HG03469 (cell line): ENCODE measurements around the gene ITGA3.

Experiments used
- ATAC-seq: cut with Tn5 transposase; IDR thresholded peaks from one replicate; pipeline ENCODE4 v1.9.1; 2021; ENCODE audit warnings: mild to moderate bottlenecking, moderate library complexity, moderate number of reproducible peaks; ENCODE audit not compliant: unreplicated experiment

Gene ITGA3

GRCh38 chr17:50123649-50124349 is 67.9 kb downstream of the ITGA3 start:
- ATAC-seq, result no peak

- no peak for ATAC-seq
Measured at GRCh38 chr17:50125420-50125997, 69.6 kb downstream of the ITGA3 start.

DNA sequence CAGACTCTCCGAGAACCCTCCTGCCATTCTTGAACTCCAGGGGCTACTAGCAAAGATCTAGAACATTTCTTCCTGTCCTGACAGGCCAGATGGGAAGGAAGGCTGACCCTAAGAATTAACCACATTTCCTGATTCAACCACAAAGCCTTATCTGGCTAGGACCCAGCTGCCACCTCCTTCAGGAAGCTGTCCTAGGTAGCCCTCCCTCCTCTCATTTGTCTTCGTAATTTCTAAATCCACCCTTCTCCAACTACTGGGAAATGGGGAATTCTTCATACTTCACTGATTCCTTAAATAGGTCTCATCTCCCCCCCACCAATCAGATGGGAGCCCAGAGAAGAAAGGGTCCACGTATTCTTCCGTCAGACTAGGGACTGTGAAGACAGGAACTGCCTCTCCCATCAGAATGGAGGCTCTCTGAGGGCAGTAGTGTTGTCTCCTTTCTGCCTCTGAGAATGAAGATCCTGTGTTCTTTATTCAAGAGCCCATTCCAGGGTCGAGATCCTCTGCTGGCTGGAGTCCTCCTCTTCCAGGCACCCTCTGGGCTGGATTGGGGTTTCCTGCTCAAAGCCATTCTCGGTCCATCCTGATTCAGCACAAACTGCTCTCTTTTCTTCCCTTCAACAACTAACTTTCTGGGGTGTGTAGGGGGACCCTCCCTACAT is 71.9 kb downstream of the ITGA3 start:
- no peak for ATAC-seq

DNA sequence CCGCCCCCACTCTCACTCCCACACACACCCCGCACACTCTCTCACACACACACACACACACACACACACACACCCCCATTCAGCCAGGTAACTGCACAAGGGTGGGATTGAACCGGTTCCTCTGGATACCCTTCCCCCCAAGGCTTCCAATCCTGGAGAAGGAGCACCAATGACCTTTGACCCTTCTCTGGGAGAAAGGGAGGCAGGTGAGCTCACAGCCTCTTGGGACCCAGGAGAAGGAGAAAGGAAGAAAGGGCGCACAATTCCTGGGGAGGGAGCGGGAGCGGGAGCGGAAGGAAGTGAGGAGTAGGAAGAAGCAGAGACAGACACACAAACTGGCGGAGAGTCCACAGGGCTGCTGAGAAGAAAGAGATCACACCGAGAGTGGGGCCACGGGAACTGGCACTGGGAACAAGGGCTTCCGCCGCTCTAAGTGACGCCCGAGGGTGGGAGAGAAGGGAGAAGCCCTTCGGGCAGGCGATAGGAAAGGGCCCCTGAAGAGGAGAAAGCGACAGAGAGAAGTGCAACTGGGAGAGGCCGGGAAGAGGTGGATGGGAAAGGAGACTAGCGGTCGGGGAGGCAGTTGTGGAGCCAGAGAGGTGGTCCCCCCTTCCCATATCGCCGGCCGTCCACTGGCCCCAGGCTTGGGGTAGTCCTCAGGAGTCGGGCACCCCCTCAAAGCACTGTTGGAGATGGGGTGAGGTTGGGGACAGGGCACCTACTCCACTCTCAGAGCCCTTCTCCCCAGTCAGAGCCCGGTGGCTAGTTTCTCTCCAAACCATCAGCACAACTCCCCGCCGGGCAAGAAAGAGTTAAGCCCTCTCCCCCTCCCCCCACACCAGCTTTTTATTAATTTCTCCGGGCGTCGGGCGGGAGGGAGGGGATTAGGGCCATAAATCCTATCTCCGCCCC is 72.8 kb downstream of the ITGA3 start:
- no peak for ATAC-seq

- no peak for ATAC-seq
Measured at GRCh38 chr17:50129353-50129727, 73.4 kb downstream of the ITGA3 start.

GRCh38 chr17:50129728-50130558 is 74.0 kb downstream of the ITGA3 start, which contains the start of gene SAMD14:
TSS of gene SAMD14 (minus strand) at chr17:50130160. CDS start at chr17:50124959, 5,201 bp downstream.
- no peak for ATAC-seq

DNA sequence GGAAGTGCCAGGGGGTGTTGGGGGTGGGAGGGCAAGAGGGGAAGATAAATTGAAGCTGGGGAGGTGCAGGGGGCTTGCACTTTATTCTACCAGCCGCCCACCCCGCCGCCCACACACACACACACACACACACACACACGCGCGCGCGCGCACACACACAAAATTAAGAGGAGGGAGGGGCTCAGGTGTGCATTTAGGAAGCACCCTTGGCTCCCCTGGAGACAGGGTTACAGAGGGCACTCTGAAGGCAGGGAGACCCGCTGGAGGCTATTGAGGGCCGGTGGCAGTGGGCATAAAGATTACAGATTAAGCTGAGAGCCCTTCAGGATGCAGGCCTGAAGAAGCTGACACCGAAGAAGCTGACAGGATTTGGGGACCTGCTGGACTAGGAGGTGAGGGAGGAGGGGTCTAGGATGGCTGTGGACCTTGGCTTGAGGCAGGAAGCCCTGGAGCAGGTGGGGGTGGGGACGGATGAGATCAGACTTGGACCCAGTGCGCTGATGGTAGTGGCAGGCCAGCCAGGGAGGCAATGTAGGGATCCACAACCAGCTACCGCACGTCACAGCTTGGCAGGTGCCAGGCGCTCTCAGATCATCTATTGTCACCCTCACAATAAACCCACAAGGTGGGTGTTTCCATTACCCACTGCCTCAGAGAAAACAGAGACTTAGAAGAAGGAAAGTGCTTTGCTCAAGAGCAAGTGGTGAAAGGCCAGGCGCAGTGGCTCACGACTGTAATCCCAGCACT is 74.8 kb downstream of the ITGA3 start:
- no peak for ATAC-seq

- ATAC-seq, result no peak
Measured at GRCh38 chr17:50132104-50132794, 76.3 kb downstream of the ITGA3 start.

DNA sequence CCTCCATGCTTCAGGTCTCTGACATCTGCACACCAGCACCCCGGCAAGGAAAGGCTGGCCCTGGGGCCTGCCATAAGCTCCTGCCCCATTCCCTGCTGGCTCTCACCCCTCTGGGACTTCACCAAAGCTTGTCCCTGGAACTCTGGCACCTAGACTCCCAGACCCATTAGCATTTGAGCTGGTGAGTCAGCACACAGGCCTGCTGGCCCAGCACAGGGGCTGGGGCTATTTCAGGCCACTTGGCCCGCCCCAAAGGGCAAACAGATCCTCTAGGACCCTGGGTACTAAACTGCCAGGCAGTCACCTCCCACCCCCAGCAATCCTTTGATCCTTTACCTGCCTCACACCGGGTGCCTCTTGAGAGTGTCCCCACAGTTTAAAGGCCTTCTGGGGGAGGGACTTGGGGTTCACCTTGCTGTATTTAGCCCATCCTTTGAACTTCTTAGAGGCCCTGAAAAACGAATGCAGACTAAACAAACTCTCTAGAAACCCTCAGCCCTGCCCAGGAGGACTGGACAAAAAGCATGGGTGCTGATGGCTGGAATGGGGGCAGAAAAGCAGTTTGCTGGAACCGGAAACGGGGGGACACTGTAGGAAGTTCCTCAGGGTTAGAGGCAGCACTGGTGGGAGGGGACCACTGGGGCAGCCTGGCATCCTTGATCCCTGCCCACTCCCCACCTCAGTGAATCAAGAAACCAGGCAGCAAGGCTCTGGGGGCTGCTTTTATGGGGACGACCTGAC is 77.3 kb downstream of the ITGA3 start:
- ATAC-seq, result no peak

- no peak for ATAC-seq
Measured at GRCh38 chr17:50133769-50134099, 77.8 kb downstream of the ITGA3 start.

DNA sequence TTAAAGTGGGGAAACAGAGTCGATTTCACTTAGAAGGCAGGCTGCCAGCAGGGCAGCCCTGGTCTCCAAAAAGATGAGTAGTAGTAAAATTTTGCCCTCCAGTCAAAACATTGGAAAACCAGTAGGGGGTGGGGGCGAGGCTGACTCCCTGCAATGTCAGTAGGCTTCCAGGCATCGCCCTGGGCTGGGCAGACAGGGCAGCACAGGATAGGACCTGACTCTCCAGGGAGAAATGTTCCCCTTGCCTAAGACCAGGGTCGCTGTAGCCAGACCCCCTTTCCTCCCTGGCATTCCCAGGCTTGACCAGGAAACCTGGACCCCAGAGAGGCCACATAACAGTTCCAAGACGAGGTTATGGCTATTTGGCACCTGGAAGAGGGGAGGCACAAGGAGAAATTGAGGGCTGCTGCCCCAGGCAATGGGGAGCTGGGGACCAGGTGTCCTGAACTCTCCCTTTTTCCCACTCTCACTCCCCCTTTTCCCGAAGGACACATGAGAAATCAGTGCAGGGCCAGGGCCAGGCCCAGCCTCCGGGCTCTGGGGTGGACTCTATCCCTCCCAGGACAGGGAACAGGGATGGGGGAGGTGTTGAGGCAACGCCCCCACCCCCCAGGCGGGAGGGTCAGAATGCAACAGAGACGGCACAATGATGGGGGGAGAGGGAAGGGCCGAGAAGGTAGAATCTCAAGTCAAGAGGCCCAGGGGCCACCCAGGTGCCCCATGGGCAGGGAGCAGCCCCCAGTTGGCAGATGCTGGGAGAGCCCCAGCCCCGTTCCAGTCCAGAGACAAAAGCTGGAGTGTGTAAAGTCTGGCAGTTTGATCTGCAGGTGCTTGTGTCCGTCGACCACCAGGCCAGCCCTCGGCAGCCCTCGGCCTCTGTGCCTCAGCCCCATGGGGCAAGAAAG is 78.5 kb downstream of the ITGA3 start:
- no peak for ATAC-seq

DNA sequence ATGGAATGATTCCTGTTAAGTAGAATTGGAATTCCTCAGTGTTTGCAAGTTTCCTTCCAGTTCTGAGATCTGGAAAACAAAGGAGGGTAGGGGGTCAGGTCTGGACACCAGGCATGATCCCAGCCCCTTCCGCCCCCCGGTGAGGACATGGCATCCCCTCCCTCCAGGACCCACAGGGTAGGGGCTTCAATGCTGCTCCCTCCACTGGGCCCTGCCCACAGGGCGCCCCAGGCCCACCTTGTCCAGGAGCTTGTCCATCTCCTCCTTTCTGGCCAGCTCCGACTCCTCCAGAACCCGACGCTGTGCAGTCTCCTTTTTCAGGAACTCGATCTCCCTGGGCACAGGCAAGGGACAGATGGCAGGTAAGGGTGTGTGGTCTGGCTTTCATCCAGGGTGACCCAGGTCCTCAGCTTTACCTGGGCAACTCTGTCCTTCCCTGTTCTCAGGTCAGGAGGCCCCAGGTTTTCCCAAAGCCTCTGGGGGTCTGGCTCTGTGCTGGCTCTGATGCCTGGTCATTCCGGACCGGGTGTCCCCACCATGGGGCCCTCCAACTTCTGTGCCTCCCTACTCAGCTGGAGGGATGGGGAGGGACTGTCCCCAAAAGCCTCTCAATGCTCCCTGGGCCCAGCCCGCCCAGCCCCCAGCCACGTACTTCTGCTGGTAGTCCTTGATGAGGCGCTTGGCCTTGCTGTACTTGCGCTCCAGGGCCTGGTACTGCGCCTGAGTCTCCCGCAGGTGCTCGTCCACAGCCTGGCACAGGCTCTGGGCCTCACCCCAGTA is 79.6 kb downstream of the ITGA3 start:
- ATAC-seq, result no peak

DNA sequence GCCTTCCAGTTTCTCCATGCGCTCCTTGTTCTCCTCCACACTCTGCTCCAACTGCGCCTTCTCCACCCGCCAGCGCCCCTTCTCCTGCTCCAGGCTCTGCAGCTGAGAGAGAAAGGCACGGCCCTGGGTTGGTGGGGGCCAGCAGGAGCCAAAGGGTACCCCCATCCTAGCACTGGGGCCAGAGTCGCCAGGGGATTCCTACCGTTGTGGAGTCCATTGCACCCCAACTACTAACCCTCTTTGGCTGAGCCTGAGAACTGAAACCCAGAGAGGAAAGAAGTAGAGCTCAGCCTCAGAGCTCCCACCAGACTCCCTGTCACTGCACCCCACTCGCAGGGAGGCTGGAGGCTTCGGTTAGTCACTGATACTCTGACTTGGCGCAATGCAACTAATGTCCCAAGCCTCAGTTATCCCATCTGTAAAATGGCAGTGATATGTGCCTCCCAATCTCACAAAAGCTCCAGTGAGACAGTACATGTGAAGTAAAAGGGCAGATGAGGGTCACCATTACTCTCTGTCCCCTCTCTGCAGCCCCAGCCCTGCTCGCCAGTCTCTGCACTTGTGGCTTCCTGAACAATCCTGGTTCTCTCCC is 80.3 kb downstream of the ITGA3 start:
- ATAC-seq, result no peak

- no peak for ATAC-seq
Measured at GRCh38 chr17:50137042-50137441, 81.1 kb downstream of the ITGA3 start.

DNA sequence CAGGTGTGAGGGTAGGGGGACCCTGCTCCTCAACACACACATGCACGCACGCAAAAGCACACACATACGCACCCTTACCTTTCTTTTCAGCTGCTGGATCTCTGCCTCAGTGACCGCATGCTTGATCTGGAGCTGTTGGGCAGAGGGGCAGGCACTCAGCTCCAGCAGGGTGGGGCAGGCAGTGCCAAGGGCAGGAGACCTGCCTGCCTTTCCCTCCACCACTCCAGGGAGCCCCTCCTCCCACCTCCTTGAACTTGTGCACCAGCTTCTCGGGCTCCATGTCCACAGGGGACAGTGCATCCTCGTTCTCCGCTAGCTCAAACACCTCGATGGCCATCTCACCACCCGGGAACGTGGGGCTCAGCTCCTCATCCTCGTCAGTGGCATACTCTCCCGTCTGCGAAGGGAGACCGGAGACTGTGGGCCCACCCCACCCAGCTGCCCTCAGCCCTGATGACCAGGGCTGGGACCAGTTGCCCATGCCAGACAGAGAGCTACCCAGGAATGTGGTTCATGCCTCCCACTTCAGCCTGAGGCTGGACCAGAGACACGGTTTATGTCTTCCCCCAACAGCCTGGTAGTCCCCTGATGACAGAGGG is 83.4 kb downstream of the ITGA3 start:
- ATAC-seq, result no peak
